Right lobe of liver (tissue), 6 donors: Measurements from ENCODE around the gene PARP9. TPM values are rescaled to one million over a fixed set of nuclear protein-coding genes. Genes with fewer than 3 reads are reported as not detected.

ENCODE experiments used
- ATAC-seq, 4 donors: fragments of 200-7000 bp; cut with Tn5 transposase; one replicate each; pipeline ENCODE4 v1.9.1; 2020; ENCODE audit warnings: mild to moderate bottlenecking in 4 of 4, moderate library complexity in 4 of 4
- DNase-seq, 3 donors: peaks; one replicate each; pipeline ENCODE4 v3.0.0-alpha.2; 2020
- H3K27ac ChIP-seq, 3 donors: fragments of 200-600 bp; one replicate each; pipeline ENCODE4 v1.8.0; 2022
- H3K27me3 ChIP-seq, 2 donors: fragments of 200-600 bp; one replicate each; pipeline ENCODE4 v1.8.0; 2022
- H3K36me3 ChIP-seq, 4 donors: fragments of 200-600 bp; sonication (generic) in 1 of 4; one replicate each; pipeline versions ENCODE4 v1.5.1 to v1.8.0; 2017 to 2022; ENCODE audit warnings: control low read depth in 1 of 4
- H3K4me1 ChIP-seq, 4 donors: fragments of 200-600 bp; sonication (generic) in 1 of 4; one replicate each; pipeline versions ENCODE4 v1.5.1 to v1.8.0; 2017 to 2022; ENCODE audit warnings: control low read depth in 1 of 4
- H3K4me3 ChIP-seq, 3 donors: fragments of 200-600 bp; one replicate each; pipeline ENCODE4 v1.8.0; 2022
- H3K9me3 ChIP-seq, 4 donors: fragments of 200-600 bp; sonication (generic) in 1 of 4; one replicate each; pipeline versions ENCODE4 v1.5.1 to v1.8.0; 2017 to 2022; ENCODE audit warnings: control low read depth in 1 of 4
- CTCF ChIP-seq, 4 donors: fragments of 200-600 bp in 3 of 4; fragments of 450-650 bp in 1 of 4; IDR thresholded peaks; one replicate each; pipeline versions ENCODE4 v1.5.1 to v1.8.0; 2016 to 2022; ENCODE audit warnings: antibody characterized with exemption in 4 of 4, mild to moderate bottlenecking in 2 of 4
- POLR2A ChIP-seq: fragments of 450-650 bp; IDR thresholded peaks from one replicate; pipeline ENCODE4 v1.6.1; 2017; ENCODE audit warnings: antibody characterized with exemption, mild to moderate bottlenecking
- WGBS: methylation state at CpG from one replicate; pipeline ENCODE4 v1.1.6; 2018; ENCODE audit warnings: low coverage, low lambda C conversion rate; ENCODE audit not compliant: insufficient coverage; ENCODE audit errors: missing lambda C conversion rate; 5-methylcytosine and 5-hydroxymethylcytosine counted together
- intact Hi-C, 2 donors: fragments of 100-400 bp; cut with DNase I; formaldehyde crosslinking; loops; one replicate each; pipeline versions ENCODE4 v1.11.2 to v1.14.1; 2022
- total RNA-seq, 6 experiments: library from RNA; depleted of rRNA in 2 of 6; stranded (reverse); fragments of >200 nt in 2 of 6; fragmentation: NEBNext Ultra II Directional in 3 of 6; extraction: Animal tissue kit (Norgen Biotek cat#: 25700) in 3 of 6; gene quantifications; one replicate each; pipeline versions ENCODE4 v1.1.0 to v1.2.4, GENCODE V29; 2016 to 2023
- donor health status: DM: no; HTN: yes; CAD: no.
- donor health status: DM: no; HTN: no; CAD: no.
- donor health status: DM: no; HTN: no; CAD: no.
- donor health status: DM: no; HTN: yes; CAD: no.
- donor health status: DM: no; HTN: yes; CAD: no.

Gene PARP9
- total RNA-seq, 6 experiments from 2014 or later: 35.5 to 64.7 (median 42.5) TPM

- intact Hi-C loops: no loop called here
- no peaks in the 10 kb centered on the region for H3K27me3 ChIP-seq
- DNase-seq (no peak), ATAC-seq (no peak)
- no peaks in the 10 kb centered on the region for H3K4me1 ChIP-seq
- no peaks in the 10 kb centered on the region for H3K36me3 ChIP-seq
- TF ChIP-seq POLR2A (no peak), CTCF (IDR thresholded peaks at IDR 0.05) (no peak)
- WGBS: 50% methylated on average over 1 of the region's 3 CpGs
- no peaks in the 10 kb centered on the region for H3K9me3 ChIP-seq
- no peak overlapping the region for H3K27ac ChIP-seq
- H3K4me3 ChIP-seq: no peak overlapping the region
Observed at GRCh38 chr3:122598151-122598550, 34.1 kb upstream of the PARP9 start.

GRCh38 chr3:122594025-122594424, 29.9 kb upstream of the PARP9 start:
- Histone ChIP-seq H3K36me3 (no peaks in the 10 kb centered on the region), H3K27ac (no peak overlapping the region), H3K4me1 (no peaks in the 10 kb centered on the region), H3K9me3 (no peaks in the 10 kb centered on the region), H3K4me3 (no peak overlapping the region), H3K27me3 (no peaks in the 10 kb centered on the region)
- intact Hi-C loops: no loop called here
- DNase-seq: no peak
- no peak for TF ChIP-seq POLR2A
- no peak for TF ChIP-seq CTCF (IDR thresholded peaks at IDR 0.05)
- no peak for ATAC-seq

GRCh38 chr3:122590610-122591009, 26.5 kb upstream of the PARP9 start:
- ATAC-seq (no peak), DNase-seq (no peak)
- Histone ChIP-seq H3K27ac (no peak overlapping the region), H3K4me1 (no peaks in the 10 kb centered on the region), H3K36me3 (no peaks in the 10 kb centered on the region), H3K4me3 (no peak overlapping the region), H3K9me3 (no peaks in the 10 kb centered on the region), H3K27me3 (no peaks in the 10 kb centered on the region)
- WGBS: 100% methylated on average over 2 of the region's 2 CpGs
- intact Hi-C loops: no loop called here
- TF ChIP-seq POLR2A (no peak), CTCF (IDR thresholded peaks at IDR 0.05) (no peak)

GRCh38 chr3:122589297-122589696, 25.2 kb upstream of the PARP9 start:
- intact Hi-C loops: no loop called here
- H3K4me1 ChIP-seq: peaks cover 0 to 3% (median 0%) of the 10 kb centered on the region in 4 donors
- no peaks in the 10 kb centered on the region for H3K36me3 ChIP-seq
- WGBS: 69% methylated on average over 5 of the region's 5 CpGs
- no peaks in the 10 kb centered on the region for H3K27me3 ChIP-seq
- DNase-seq (no peak), ATAC-seq (no peak)
- H3K4me3 ChIP-seq: no peak overlapping the region
- no peaks in the 10 kb centered on the region for H3K9me3 ChIP-seq
- H3K27ac ChIP-seq: no peak overlapping the region
- TF ChIP-seq POLR2A (no peak), CTCF (IDR thresholded peaks at IDR 0.05) (no peak)

- Histone ChIP-seq H3K4me3 (no peak overlapping the region), H3K36me3 (no peaks in the 10 kb centered on the region), H3K27me3 (no peaks in the 10 kb centered on the region), H3K27ac (no peak overlapping the region), H3K4me1 (peaks cover 0 to 3% (median 0%) of the 10 kb centered on the region in 4 donors), H3K9me3 (no peaks in the 10 kb centered on the region)
- 94% methylated on average over 2 of the region's 2 CpGs for WGBS
- intact Hi-C loops: no loop called here
- DNase-seq (no peak), ATAC-seq (no peak)
- TF ChIP-seq CTCF (IDR thresholded peaks at IDR 0.05): no peak
- TF ChIP-seq POLR2A: no peak
Observed at GRCh38 chr3:122587572-122587971, 23.5 kb upstream of the PARP9 start.
